Epithelial cell of proximal tubule (primary cell): ENCODE data around the gene RSPH9. TPM values are rescaled to one million over a fixed set of nuclear protein-coding genes. Genes with fewer than 3 reads are reported as not detected.
"Not testable (repeated sequence)": the region's sequence is repeated elsewhere in the genome, so short reads cannot be mapped to it uniquely, and the experiment has no call there.

Source experiments
- DNase-seq: peaks from one replicate; pipeline ENCODE4 v3.0.0-alpha.2; 2011; ENCODE audit warnings: low read depth
- H3K4me3 ChIP-seq: 2 replicates; pipeline ENCODE4 v1.5.1; 2011; ENCODE audit warnings: low read depth, mild to moderate bottlenecking, low read length
- CTCF ChIP-seq: conservative IDR thresholded peaks from 2 replicates; pipeline ENCODE4 v1.5.1; 2012; ENCODE audit warnings: low read depth, mild to moderate bottlenecking, low read length
- total RNA-seq: library from RNA; depleted of rRNA; stranded (reverse); fragments of >200 nt; gene quantifications from 2 replicates; pipeline ENCODE4 v1.2.3, GENCODE V29; 2015

The RSPH9 gene
- total RNA-seq, 1 donor from 2014 or later = not detected

- no peak for TF ChIP-seq CTCF
- no peak for DNase-seq
- no peak overlapping the region for H3K4me3 ChIP-seq
Measured at GRCh38 chr6:43698584-43699349, 53.9 kb downstream of the RSPH9 start.

GRCh38 chr6:43699564-43700186, 54.8 kb downstream of the RSPH9 start:
- DNase-seq = no peak
- H3K4me3 ChIP-seq = no peak overlapping the region
- no peak for TF ChIP-seq CTCF

GRCh38 chr6:43700939-43701560, 56.2 kb downstream of the RSPH9 start:
- DNase-seq, H3K4me3 ChIP-seq: not testable (repeated sequence)

GRCh38 chr6:43702171-43702533, 57.3 kb downstream of the RSPH9 start:
- no peak overlapping the region for H3K4me3 ChIP-seq
- TF ChIP-seq CTCF = no peak
- no peak for DNase-seq

GRCh38 chr6:43702534-43703440, 58.0 kb downstream of the RSPH9 start:
- H3K4me3 ChIP-seq = no peak overlapping the region
- TF ChIP-seq CTCF = no peak
- DNase-seq = peak; percentile 53

GRCh38 chr6:43703512-43704429, 58.9 kb downstream of the RSPH9 start:
- no peak overlapping the region for H3K4me3 ChIP-seq
- no peak for TF ChIP-seq CTCF
- no peak for DNase-seq
